HG02981 (cell line): Measurements from ENCODE around the gene CBLB.
"Not testable (repeated sequence)": the region's sequence is repeated elsewhere in the genome, so short reads cannot be mapped to it uniquely, and the experiment has no call there.

Source experiments
- ATAC-seq: cut with Tn5 transposase; IDR thresholded peaks from one replicate; pipeline ENCODE4 v1.9.1; 2021; ENCODE audit warnings: mild to moderate bottlenecking, moderate library complexity; ENCODE audit not compliant: unreplicated experiment

Gene CBLB

GRCh38 chr3:105762749-105763658 is 105.8 kb downstream of the CBLB start:
- ATAC-seq: no peak

- not testable (repeated sequence) for ATAC-seq
These were observed 106.6 kb downstream of the CBLB start for GRCh38 chr3:105762214-105762613.

DNA sequence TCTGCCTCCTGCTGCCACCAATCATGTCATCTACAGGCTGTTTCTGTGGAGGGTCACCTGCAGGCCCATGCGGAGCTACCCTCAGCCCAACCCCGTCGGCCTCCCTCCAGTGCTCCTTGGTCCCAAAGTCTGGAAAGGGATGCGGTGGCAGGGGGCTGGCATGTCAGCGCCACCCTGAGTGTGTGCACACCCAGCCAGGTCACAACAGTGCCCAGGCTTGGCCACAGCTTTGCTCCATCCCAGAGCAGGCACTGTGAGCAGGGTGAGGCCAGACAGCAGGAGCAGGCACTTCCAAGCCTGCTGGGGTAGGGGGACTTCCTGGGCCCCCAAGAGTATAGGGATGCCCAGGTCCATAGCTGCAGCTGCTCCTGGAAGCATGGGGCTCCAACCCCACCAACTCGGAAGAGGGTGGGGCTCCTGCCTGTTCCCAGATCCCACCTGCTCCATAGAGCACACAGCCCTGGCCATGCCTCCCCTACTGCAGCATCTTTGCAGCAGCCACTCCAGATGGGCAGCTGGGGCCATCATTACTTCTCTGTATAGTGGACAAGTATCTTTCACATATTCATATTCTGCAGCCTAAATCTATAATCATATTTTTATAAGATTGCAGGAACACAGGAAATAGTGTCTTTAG is 109.3 kb downstream of the CBLB start:
- ATAC-seq: no peak

- ATAC-seq: no peak
These were observed 110.4 kb downstream of the CBLB start for GRCh38 chr3:105758451-105758850.

- ATAC-seq: no peak
These were observed 113.5 kb downstream of the CBLB start for GRCh38 chr3:105755121-105755886.

DNA sequence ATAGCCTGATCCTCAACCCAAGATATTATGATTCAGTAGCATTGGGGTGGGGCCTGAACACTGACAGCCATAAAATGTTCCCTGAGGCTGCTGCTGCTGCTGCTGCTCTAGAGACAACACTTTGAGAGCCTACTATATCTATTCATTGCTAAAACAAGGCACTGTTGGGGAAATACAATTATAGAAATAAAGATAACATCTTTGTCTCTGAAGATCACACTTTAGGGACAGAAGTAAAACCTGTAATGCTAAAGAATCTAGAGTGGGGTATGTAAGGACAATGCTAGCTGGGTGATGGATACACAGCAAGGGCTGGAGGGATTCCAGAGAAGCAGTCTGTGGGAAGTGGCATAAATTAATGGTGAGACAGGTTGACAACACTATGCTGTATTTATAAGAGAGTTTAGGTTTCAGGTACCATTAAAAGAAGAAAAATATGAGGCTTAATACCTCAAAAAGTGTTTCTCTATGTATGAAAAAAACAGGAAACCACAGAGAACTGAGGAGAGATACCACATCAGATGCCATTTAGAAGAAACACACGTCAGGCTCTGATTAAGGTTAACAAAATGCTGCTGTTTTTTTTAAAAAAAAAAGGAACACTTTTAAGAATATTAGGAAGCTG is 115.9 kb downstream of the CBLB start:
- no peak for ATAC-seq

DNA sequence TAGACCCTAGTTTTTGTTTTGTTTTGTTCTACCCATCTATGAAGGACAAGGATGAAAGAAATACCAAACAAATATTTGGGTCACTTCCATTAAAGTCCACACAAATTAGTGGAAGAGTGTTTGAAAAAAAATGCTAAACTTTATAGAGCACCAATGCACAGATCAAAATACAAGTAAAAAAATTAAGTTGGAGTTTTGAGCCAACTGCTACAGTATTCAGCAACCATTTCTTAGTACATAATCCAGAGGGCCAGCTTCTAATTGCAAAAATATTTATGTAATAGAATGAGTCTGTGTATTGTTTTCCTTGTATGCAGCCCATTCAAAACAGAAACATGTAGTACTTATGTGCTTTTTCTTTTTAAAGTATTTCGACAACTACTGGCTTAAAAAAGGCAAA is 121.1 kb downstream of the CBLB start:
- no peak for ATAC-seq

GRCh38 chr3:105747060-105747541 is 121.7 kb downstream of the CBLB start:
- no peak for ATAC-seq

GRCh38 chr3:105746231-105746996 is 122.4 kb downstream of the CBLB start:
- ATAC-seq: peak; percentile 89

DNA sequence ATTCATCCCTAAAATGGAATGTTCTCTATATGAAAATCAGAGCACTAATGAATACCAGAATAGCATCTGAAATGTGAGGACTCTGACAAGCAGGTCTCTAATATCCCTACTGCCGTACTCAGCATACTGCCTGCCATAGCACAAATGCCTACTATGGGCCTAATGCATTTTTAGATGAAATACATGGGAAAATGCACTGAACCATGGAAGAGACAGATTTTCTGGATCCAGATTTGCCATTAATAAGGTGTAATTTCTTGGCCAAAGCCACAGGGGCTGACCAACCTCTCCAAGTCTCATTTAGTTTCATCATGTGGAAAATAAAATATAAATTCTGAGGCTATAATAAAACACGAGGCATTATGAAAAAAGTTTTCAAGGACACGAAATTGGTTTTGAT is 123.8 kb downstream of the CBLB start:
- no peak for ATAC-seq

GRCh38 chr3:105744202-105744601 is 124.6 kb downstream of the CBLB start:
- no peak for ATAC-seq

DNA sequence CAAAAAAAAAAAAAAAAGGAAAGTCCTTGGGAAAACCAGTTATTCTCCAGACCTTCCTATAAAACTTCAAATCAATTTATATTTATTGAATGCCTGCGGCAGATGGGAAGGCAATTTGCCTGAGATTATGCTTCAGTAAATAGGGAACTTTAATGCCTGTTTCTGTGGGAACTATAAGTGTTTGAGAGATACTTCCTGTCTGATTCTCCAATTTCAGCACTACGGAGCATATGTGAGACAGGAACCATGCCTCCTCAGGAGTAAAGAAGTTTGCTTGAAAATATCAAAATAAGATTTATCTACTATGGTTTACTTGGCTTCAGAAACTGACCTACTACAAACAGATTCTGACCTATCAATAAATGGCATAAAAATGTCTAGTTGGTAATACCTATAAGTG is 135.5 kb downstream of the CBLB start:
- ATAC-seq: no peak

DNA sequence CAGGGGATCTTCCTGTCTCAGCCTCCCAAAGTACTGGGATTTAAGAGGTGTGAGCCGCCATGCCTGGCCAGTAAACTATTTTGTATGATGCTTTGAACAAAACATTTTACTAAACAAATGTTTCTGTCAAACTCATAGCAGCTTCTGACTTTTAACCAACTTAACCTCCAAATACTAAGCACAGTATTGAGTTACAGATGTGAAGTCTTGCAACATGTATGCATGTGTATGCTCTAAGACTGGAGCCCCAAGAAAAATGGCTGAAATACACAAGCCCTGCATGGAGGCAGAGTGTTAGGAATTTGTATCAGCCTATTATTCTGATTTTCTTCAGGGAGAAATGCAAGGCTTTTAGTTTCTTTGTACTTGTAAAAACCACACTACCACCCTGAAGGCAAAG is 137.1 kb downstream of the CBLB start:
- ATAC-seq: no peak

DNA sequence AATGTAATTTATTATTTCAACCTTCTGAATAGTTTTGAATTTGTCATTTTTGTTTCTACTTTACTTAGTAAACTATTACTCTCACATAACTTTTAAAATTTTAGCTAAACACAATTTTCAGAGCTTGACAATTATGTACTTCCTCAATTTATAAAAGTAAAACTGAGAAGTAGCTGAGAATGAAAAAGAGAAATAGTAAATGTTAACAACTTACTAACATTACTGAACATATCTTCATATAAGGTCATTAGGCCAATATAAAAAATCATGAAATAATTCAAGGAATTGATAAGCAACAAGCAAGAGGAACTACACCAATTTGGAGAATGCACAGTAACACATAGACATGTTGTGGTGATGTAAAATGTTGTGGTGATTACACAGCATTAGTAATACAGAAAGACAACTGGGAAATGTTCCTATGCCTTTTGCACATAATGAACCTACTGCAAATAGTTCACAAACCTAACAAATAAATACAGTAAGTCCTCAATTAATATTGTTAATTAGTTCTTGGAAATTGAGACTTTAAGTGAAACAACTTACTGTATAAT is 137.9 kb downstream of the CBLB start:
- peak; percentile 67 for ATAC-seq

GRCh38 chr3:105729667-105730066 is 139.1 kb downstream of the CBLB start:
- no peak for ATAC-seq

GRCh38 chr3:105728771-105729312 is 140.0 kb downstream of the CBLB start:
- no peak for ATAC-seq

GRCh38 chr3:105727036-105727435 is 141.8 kb downstream of the CBLB start:
- not testable (repeated sequence) for ATAC-seq

- peak; percentile 99 for ATAC-seq
These were observed 145.8 kb downstream of the CBLB start for GRCh38 chr3:105722943-105723556.

- no peak for ATAC-seq
These were observed 149.0 kb downstream of the CBLB start for GRCh38 chr3:105719791-105720190.
